Parathyroid adenoma (tissue), 2 donors: ENCODE measurements around the gene C4B.
"Not testable (repeated sequence)": the region's sequence is repeated elsewhere in the genome, so short reads cannot be mapped to it uniquely, and the experiment has no call there.

ENCODE experiments used
- H2AFZ ChIP-seq: fragments of 300-600 bp; sonication (generic); one replicate; pipeline ENCODE4 v1.7.0; 2017; ENCODE audit warnings: antibody characterized with exemption, mild to moderate bottlenecking
- H3K27ac ChIP-seq: fragments of 300-600 bp; sonication (generic); one replicate; pipeline ENCODE4 v1.7.0; 2017
- H3K27me3 ChIP-seq: fragments of 300-600 bp; sonication (generic); one replicate; pipeline ENCODE4 v1.7.0; 2017; ENCODE audit warnings: low read length; ENCODE audit not compliant: control insufficient read depth, insufficient read depth
- H3K36me3 ChIP-seq: fragments of 300-600 bp; sonication (generic); one replicate; pipeline ENCODE4 v1.7.0; 2017; ENCODE audit warnings: low read length; ENCODE audit not compliant: control insufficient read depth, insufficient read depth
- H3K4me1 ChIP-seq: fragments of 300-600 bp; sonication (generic); one replicate; pipeline ENCODE4 v1.7.0; 2017; ENCODE audit warnings: control low read depth
- H3K4me2 ChIP-seq: fragments of 300-600 bp; sonication (generic); one replicate; pipeline ENCODE4 v1.7.0; 2017; ENCODE audit warnings: low read length
- H3K4me3 ChIP-seq: fragments of 300-600 bp; sonication (generic); one replicate; pipeline ENCODE4 v1.7.0; 2017; ENCODE audit warnings: low read depth, low read length
- H3K79me2 ChIP-seq: fragments of 300-600 bp; sonication (generic); one replicate; pipeline ENCODE4 v1.7.0; 2017; ENCODE audit warnings: control low read depth
- H3K9ac ChIP-seq: fragments of 300-600 bp; sonication (generic); one replicate; pipeline ENCODE4 v1.7.0; 2017; ENCODE audit warnings: mild to moderate bottlenecking
- H3K9me3 ChIP-seq: fragments of 300-600 bp; sonication (generic); one replicate; pipeline ENCODE4 v1.7.0; 2017; ENCODE audit warnings: low read length; ENCODE audit not compliant: control insufficient read depth
- TF ChIP-seq, protein P1 (sequence below): fragments of 300-600 bp; sonication (generic); IDR thresholded peaks from one replicate; pipeline ENCODE4 v1.7.0; 2017; ENCODE audit warnings: antibody characterized with exemption, mild to moderate bottlenecking
- donor health status: primary hyperparathyroidism.

Gene C4B

DNA sequence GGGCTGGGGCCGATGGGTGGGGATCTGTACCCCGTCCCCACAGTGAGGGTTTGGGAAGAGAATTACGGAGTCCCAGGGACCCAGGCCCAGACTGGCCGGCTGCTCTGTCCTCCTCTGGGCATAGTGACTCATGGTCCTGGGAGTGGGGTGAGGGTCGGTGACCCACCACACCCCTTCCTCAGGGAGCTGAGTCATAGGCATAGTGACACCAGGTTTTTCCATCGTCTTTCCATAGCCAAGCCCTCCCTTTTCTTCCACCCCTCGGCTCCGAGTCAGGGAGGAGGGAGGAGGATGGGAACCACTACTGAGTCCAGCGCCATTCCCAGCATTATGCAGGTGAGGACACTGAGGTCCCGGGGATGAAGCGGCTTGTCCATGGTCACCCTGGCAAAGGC is 32.5 kb downstream of the C4B start:
- Histone ChIP-seq H3K9ac (no peak overlapping the region), H2AFZ (no peak overlapping the region), H3K27ac (no peak overlapping the region)

DNA sequence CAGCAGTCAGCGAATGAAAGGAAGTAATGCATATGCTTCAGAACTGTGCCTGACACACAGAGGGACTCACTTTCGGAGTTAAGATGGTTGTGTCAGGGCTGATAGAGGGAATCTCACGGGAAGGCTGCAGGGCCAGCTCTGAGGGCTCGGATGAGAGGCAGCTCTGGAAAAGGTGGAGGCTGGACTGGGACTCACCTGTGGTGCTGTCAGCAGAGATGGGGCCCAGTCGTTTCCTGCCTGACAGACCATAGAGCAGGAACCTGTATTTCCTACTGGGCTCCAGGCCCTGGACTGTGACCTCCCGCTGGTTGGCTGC is 32.9 kb downstream of the C4B start:
- Histone ChIP-seq H3K4me1 (no peaks in the 10 kb centered on the region), H3K9me3 (no peaks in the 10 kb centered on the region), H3K4me2 (no peak overlapping the region), H3K27ac (no peak overlapping the region), H2AFZ (no peak overlapping the region), H3K27me3 (no peaks in the 10 kb centered on the region), H3K4me3 (no peak overlapping the region), H3K79me2 (no peaks in the 10 kb centered on the region), H3K9ac (no peak overlapping the region), H3K36me3 (no peaks in the 10 kb centered on the region)
- TF ChIP-seq, protein P1, sequence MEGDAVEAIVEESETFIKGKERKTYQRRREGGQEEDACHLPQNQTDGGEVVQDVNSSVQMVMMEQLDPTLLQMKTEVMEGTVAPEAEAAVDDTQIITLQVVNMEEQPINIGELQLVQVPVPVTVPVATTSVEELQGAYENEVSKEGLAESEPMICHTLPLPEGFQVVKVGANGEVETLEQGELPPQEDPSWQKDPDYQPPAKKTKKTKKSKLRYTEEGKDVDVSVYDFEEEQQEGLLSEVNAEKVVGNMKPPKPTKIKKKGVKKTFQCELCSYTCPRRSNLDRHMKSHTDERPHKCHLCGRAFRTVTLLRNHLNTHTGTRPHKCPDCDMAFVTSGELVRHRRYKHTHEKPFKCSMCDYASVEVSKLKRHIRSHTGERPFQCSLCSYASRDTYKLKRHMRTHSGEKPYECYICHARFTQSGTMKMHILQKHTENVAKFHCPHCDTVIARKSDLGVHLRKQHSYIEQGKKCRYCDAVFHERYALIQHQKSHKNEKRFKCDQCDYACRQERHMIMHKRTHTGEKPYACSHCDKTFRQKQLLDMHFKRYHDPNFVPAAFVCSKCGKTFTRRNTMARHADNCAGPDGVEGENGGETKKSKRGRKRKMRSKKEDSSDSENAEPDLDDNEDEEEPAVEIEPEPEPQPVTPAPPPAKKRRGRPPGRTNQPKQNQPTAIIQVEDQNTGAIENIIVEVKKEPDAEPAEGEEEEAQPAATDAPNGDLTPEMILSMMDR: no peak

More for the DNA sequence above, 32.5 kb downstream of the C4B start:
- no peaks in the 10 kb centered on the region for H3K27me3 ChIP-seq
- TF ChIP-seq, protein P1: no peak
- no peaks in the 10 kb centered on the region for H3K4me1 ChIP-seq
- H3K9me3 ChIP-seq: no peaks in the 10 kb centered on the region
- no peak overlapping the region for H3K4me2 ChIP-seq
- H3K4me3 ChIP-seq: no peak overlapping the region
- H3K79me2 ChIP-seq: no peaks in the 10 kb centered on the region
- H3K36me3 ChIP-seq: no peaks in the 10 kb centered on the region

DNA sequence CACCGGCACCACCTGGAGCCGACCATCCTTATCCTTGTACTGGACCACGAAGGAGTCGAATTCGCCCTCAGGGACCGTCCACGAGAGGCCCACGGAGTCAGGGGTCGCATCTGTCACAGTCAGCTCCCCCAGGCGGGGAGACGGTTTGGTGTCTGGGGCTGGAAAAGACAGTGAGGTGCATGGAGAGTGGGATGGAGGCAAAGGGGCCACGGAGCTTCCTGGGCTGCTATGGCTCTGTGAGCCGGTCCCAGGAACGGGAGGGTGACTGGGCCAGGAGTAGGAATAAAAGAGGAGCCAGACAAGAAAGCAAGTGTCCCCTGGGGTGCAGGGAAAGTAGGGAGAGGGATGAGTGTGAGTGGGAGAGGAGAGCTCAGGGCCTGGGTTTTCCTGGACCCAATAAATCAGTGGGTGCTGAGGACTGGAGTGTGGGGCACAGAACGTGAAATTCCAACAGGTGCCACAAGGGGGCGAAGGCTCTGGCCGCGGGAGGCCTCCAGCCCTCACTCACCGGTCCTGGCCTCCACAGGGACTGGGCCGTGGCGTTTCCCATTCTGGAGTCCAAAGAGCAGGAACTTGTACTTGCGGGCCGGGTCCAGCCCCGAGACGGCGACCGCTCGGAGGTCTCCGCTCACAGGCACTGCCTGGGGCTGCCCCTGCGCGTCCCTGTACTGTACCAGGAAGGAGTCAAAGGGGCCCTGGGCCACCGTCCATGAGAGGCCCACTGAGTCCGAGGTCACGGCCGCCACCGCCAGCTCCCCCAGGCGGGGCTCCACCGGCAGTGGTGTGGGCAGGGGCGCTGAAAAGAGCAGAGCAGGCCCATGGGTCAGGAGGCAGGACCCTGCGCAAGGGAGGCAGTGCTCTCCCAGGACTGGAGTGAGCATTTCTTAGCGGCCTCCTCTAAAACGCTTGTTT is 33.5 kb downstream of the C4B start:
- TF ChIP-seq, protein P1: peak; percentile 79
- H3K79me2 ChIP-seq: no peaks in the 10 kb centered on the region
- no peaks in the 10 kb centered on the region for H3K36me3 ChIP-seq
- no peak overlapping the region for H3K9ac ChIP-seq
- no peaks in the 10 kb centered on the region for H3K9me3 ChIP-seq
- no peak overlapping the region for H3K4me3 ChIP-seq
- no peak overlapping the region for H3K27ac ChIP-seq
- H3K4me1 ChIP-seq: no peaks in the 10 kb centered on the region
- H2AFZ ChIP-seq: peak overlapping the region; percentile 54
- H3K4me2 ChIP-seq: no peak overlapping the region
- H3K27me3 ChIP-seq: no peaks in the 10 kb centered on the region

DNA sequence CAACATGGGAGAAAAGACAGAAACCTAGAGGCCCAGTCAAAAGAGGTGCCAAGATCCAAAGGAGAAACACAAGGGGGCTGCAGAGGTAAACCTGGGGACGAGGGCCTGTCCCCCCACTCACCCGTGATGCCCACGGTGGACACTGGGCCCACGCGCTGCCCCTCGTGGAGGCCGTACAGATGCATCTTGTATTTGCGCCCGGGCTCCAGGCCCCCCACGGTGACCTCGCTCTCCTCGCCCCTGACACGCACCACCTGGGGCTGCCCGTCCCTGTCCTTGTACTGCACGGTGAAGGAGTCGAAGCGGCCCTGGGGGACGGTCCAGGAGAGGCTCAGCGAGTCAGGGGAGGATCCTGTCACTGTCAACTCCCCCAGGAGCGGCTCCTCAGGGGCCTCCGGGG is 34.6 kb downstream of the C4B start:
- H2AFZ ChIP-seq, H3K4me1 ChIP-seq, H3K9me3 ChIP-seq, H3K4me3 ChIP-seq, H3K9ac ChIP-seq, H3K27me3 ChIP-seq, H3K79me2 ChIP-seq, H3K36me3 ChIP-seq, H3K4me2 ChIP-seq, H3K27ac ChIP-seq: not testable (repeated sequence)

DNA sequence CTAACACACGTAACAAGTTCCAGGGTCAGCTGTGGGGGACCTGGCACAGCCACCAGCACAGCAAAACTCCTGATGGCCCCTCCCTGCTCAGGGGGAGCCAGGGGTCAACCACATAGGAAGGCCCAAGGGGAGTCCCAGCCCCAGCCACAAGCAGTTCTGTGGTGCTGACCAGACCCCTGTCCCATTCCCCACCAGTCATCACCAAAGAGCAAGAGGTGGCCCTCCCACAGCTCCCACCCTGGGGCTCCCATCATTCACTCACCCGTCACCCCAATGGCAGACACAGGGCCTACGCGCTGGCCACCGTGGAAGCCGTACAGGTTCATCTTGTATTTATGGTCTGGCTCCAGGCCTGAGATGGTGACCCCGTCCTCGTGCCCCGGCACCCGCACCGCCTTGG is 35.1 kb downstream of the C4B start:
- H3K4me2 ChIP-seq, H2AFZ ChIP-seq, H3K4me1 ChIP-seq, H3K27ac ChIP-seq, H3K9me3 ChIP-seq, H3K4me3 ChIP-seq, H3K79me2 ChIP-seq, H3K27me3 ChIP-seq, H3K36me3 ChIP-seq, H3K9ac ChIP-seq: not testable (repeated sequence)

DNA sequence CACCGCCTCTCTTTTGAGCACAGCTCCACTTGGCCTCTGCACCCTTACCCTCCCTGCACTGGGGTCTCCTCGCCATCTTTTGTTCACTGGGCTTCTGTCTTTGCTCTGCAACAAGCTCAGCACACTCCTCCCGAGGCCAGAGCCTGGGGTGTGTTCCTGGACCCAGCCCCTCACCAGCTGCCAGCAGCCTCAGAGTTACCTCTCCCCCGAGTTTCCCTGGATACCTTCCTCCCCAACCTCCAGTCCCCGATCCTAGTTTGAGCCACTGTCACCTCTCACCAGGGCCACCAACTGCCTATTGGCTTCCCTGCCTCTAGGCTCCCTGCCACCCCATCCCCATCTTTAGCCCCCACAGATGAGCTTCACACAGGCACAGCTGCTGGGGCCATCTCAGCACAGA is 36.0 kb downstream of the C4B start:
- Histone ChIP-seq H3K27ac (no peak overlapping the region), H3K4me1 (no peaks in the 10 kb centered on the region), H3K9me3 (no peaks in the 10 kb centered on the region), H3K9ac (no peak overlapping the region), H2AFZ (no peak overlapping the region), H3K4me2 (no peak overlapping the region), H3K4me3 (no peak overlapping the region), H3K27me3 (no peaks in the 10 kb centered on the region), H3K36me3 (no peaks in the 10 kb centered on the region), H3K79me2 (no peaks in the 10 kb centered on the region)
- TF ChIP-seq, protein P1: no peak

DNA sequence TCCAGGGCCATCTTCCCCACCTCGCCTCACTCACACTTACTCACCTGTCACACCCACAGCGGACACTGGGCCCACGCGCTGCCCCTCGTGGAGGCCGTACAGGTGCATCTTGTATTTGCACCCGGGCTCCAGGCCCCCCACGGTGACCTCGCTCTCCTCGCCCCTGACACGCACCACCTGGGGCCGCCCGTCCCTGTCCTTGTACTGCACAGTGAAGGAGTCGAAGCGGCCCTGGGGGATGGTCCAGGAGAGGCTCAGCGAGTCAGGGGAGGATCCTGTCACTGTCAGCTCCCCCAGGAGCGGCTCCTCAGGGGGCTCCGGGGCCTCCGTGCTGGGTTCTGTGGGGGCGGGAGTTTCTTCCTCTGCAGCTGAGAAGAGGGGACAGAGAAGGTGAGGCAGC is 38.0 kb downstream of the C4B start:
- H3K36me3 ChIP-seq, H3K4me2 ChIP-seq, H3K4me1 ChIP-seq: not testable (repeated sequence)

DNA sequence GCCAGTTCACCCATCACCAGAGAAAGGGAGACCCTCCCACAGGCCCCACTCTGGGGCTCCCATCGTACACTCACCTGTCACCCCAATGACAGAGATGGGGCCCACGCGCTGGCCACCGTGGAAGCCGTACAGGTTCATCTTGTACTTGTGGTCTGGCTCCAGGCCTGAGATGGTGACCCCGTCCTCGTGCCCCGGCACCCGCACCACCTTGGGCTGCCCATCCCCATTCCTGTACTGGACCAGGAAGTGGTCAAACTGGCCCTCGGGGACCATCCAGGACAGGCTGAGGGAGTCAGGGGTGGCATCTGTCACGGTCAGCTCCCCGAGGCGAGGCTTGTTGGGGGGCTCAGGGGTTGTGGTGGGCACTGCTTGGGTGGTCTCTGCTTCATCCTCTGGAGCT is 38.7 kb downstream of the C4B start:
- not testable (repeated sequence) for H3K36me3 ChIP-seq

More for the DNA sequence above, 38.0 kb downstream of the C4B start:
- not testable (repeated sequence) for H2AFZ ChIP-seq, H3K79me2 ChIP-seq, H3K27ac ChIP-seq, H3K27me3 ChIP-seq, H3K9ac ChIP-seq, H3K4me3 ChIP-seq, H3K9me3 ChIP-seq

More for the DNA sequence above, 38.7 kb downstream of the C4B start:
- not testable (repeated sequence) for H3K9me3 ChIP-seq, H3K9ac ChIP-seq, H3K27me3 ChIP-seq, H3K4me3 ChIP-seq, H2AFZ ChIP-seq, H3K79me2 ChIP-seq, H3K4me1 ChIP-seq, H3K4me2 ChIP-seq, H3K27ac ChIP-seq
